ENCODE measurements around the gene NTNG1.

NTNG1 gene

GRCh38 chr1:107328087-107328486, 187.2 kb downstream of the NTNG1 start:
- DNase-seq (ENCODE audit: low spot score) = no peak

DNA sequence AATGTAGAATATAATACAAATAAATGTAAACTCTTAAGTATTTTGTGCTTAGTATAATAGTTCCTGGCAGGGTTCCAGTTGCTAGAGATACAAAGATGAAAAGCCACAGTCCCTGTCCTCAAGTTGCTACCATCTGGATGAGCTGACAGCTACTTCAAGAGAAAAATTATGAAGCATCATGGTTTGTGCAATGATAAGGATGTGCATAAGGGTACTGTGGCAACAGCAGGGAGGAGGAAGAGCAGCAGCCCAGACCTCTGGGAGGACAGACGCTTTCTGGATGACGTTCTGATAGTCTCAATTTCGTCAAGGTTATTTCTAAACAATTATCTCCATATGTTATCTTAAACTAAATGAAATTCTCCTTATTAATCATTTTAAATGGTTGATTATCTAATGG, 198.9 kb downstream of the NTNG1 start:
- no peak for DNase-seq (ENCODE audit: low spot score)

- no peak for DNase-seq (ENCODE audit: low spot score)
Measured at GRCh38 chr1:107342316-107342715, 201.5 kb downstream of the NTNG1 start.

- DNase-seq (ENCODE audit: low spot score) = no peak
Measured at GRCh38 chr1:107342768-107343167, 201.9 kb downstream of the NTNG1 start.

GRCh38 chr1:107343601-107344000, 202.8 kb downstream of the NTNG1 start:
- DNase-seq (ENCODE audit: low spot score) = no peak

DNA sequence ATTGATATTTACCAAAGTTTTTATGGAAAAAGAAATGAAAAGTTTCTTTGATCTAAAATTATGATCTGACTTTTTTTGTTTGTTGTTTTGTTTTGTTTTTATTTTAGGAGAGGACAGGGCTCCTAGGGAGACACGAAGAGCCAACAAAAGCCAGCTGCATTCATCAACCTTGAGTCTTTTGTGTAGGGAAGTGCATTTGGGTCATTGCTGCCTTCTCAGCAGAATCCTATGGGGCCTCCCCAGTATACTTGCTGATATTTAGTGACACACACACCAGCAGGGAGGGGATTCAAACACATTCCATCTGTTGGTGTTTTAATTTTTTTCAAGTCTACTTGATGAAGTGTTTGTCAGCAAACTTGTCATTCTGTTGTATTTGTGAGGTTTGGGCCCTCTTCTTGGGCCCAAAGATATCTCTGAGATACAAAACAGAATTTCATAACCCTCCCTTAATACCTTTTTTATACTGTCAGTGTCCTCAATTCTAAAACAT, 203.5 kb downstream of the NTNG1 start:
- no peak for DNase-seq (ENCODE audit: low spot score)

DNA sequence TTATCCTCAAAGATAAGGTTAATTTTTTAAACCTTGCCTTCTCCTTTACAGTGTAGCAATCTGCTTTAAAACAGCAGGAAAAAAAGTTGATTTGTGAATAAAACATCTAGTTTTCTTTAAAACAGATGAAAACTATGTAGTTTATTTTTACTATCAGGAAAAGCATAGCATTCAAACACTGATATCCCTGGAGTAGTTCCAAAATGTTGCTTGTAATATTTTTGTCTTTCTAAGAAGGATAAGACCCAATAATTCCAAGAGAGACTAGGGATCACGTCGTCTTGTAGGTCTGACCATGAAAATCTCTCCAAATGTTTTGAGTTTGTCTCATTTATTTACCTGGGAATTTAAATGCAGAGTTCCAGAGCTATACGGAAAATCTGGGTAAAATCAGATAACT, 204.0 kb downstream of the NTNG1 start:
- DNase-seq (ENCODE audit: low spot score) = no peak

DNA sequence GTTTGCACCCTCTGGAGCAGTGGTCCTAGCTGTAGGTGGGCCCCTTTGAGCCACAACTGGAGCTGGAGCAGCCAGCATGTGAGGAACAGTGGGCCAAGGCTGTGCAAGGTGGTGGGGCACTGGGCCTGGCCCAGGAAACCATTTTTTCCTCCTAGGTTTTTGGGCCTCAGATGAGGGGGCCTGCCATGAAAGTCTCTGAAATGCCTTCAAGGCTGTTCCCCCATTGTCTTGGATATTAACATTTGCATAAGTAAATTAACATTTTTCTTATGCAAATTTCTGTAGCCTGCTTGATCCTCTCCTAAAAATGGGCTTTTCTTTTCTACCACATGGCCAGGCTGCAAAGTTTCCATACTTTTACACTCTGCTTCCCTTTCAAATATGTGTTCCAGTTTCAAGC, 212.0 kb downstream of the NTNG1 start:
- DNase-seq (ENCODE audit: low spot score) = no peak

- DNase-seq (ENCODE audit: low spot score) = no peak
Measured at GRCh38 chr1:107357376-107357775, 216.5 kb downstream of the NTNG1 start.

DNA sequence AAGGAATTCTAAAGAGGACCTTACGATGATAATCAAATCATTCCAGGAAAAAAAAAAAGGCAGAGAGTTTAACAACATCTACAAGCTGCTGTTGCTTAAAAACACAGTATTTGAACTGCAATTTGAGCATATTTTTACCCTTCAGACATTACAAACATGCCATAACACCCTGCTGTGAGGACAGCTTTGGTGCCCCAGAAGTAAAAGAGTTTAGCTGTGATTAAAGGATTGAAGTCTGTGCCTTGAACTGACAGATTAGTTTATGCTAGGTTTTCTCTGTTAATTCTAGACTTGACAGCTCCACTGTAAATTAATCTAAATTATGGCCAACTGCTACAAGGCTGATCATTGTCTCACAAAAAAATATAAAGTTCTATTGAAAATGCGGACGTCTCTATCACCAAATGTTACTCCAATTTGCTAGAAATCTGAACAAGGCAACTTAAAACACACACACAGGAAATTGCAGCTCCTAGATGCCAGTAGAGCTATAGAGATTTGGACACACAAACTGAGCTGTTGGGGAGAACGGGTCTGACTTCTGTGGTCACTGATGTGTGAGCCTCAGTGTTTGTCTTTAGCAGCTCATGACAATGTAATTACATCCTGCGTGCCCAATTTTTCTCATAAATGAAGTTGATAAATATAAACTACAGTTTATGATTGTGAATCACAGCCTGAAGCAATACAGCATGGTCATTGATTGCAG, 217.9 kb downstream of the NTNG1 start:
- no peak for DNase-seq (ENCODE audit: low spot score)

DNA sequence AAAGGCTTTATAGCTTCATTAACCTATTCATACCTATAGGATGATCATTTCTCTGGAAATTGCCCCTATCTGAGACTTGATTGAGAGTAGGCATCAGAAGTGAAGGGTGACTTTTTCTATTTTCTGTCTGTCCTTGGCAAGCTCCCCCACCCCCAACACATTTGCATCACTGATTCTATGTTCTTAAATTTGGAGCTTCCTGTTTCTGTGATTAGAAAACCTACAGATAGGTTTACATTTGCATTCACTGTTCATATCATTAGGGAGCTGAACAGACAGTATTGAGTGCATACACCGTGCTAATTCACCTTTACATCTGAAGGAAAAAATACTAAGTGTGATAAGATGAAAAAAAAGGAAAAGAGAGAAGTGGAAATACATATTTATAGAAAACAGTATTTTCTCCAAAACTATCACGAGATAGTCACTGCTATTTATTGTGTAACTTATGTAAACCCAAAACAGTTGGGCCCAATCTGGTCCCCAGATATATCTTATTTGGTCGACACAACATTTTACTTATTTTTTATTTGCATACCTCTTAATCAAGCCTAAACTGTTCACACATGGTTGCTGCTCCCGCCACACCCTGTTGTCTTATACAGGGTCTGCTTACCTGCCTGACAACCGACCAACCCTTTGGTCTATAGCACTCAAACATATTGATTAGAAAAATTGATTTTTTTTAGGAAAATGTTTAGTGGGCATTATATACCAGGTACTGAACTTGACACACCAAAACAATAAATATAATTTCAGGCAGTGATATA, 218.8 kb downstream of the NTNG1 start:
- no peak for DNase-seq (ENCODE audit: low spot score)

- DNase-seq (ENCODE audit: low spot score) = no peak
Measured at GRCh38 chr1:107362468-107363140, 221.8 kb downstream of the NTNG1 start.

DNA sequence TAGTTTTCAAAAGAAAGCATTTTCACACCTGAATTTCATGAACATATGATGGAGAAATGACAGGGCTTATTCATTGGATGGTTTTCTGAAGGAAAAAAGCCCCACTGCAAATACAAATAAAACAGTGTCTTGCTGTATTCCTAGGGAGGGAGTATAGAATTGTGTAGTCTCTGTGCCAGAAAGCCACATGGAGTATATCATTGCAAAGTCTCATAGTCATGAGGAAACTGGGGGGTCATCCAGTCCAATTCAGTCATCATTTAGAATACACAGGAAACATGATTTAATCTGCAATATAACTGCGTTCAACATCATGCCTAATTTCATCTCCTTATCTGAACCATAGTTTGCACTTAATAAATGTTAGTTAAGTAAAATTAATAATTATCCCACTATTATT, 222.3 kb downstream of the NTNG1 start:
- no peak for DNase-seq (ENCODE audit: low spot score)

DNA sequence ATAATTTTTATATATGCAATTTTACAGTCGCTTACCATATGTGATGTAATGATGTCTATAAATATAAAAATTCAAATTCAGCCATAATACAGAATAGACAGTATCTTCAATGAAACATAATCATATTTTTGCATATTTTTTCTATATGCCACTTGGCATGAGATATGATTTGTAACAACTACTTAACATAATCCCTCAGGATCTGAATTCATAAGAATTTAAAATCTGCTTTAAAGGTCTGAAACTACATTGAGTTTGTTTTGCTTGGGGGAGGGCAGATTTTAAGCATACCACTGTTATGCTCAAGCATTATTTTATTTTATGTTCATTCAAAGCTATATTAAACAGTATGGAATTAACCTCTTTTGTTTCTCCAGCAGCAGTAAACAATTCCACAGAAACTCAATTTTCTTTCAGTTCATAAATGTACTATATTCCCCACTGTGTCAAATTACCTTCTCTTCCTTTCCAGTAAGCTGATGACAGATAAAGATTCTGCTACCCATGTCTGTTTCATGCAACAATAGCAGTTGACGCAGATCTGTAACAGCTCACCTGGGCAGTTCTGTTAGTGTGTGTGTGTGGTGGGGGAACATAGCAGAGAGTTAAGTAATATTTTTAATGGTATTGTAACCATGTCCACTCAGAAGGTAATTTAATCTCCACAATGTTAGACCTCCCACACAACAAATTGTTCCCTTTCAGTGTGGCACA, 224.8 kb downstream of the NTNG1 start:
- DNase-seq (ENCODE audit: low spot score) = no peak

DNA sequence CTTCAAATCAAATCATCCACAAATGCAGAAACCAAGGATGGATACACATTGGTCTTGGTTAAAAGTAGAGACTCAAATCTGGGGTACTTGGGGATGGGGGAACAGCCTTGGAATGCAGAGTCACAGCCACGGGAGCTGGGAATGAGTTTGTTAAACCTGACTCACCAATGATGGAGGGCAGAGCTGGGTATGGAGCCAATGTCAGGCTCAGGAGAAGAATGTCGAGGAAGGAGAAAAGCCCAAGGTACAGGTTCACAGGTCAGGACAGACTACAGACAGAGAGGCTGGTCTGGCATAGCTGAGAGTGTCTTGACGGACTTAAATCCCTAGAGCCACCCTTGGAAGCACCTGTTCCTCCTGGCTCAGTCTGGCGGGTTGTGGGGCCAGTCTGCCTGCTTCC, 237.6 kb downstream of the NTNG1 start:
- DNase-seq (ENCODE audit: low spot score) = no peak

DNA sequence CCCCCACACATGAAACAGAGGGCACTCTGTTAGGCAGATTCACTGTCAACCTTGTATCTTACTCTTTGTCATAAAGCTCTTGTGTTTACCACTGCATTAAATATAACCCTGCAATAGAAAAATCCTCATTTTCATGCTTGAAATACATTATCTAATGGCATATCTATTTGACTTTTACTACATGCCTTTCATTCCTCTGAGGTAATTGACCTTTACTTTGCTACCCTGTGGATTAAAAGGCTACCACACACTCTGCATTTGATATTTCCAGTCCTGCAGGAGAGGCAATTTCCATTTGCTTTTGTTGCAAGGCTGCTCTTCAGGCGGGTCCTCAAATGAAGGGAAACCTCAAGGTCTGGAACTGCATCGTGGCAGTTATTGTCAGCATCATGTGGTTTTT, 238.0 kb downstream of the NTNG1 start:
- no peak for DNase-seq (ENCODE audit: low spot score)

DNA sequence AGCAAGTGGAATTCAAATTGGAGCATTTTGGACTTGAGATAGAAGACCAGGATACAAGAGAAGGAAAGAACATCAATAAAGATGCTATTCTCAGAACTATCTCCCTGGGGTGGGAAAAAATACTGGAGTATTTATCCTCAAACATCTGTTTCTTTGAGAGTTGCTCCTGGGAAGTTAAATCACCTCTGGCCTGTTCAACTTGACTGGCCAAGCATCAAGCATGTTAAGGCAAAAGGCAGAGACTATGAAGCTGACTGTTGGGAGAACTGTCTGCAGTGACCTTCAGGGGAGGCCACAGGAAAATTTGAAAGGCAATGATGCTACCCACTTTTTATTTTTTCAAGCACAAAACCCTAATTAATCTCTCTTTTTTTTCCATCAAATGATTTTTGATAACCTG, 239.0 kb downstream of the NTNG1 start:
- DNase-seq (ENCODE audit: low spot score) = no peak

DNA sequence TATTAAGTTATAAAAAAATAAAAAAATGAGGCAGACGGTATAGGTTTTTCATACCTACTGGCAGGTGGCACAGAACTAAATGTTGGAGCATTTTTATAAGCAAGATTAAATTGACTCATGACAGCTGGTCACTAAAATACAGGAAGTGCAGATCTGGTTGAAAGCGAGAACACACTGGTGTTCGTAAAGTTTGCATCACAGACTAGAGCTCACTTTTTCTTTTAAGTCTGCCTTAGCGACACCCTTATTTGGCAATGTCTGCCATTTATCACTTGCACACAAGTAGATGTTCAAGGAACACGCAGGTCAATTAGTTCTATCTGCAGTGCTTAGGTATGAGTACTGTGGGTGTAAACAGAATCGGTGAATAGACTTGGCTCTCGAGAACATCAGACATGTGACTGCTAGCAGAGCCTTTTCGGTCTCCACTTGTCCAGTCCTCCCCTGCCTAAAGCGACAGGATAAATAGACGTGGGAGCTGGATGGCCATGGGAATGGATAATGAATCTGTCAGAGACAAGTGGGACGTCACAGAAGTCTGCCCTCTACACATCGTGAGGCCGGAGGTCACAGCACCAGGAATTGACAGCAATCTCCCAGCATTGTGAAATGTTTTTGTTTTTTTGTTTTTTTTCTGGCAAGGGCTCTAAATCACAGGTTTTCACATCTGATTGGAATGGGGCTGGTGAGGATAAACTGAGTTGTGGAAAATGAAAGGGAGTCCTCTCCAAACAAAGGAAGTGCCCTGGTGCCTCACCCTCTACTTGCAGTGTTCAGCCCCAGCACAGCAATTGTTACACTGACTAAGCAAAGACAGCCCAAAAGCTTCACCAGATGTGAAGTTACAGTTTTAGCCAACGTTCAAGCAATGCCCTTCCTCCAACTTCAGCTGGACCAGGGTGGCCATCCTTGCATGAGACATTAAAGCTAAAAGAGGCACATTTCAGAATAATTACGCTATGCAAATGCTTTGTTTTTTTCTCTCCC, 248.9 kb downstream of the NTNG1 start:
- DNase-seq (ENCODE audit: low spot score) = no peak

GRCh38 chr1:107394301-107394700, 253.5 kb downstream of the NTNG1 start:
- no peak for DNase-seq (ENCODE audit: low spot score)

DNA sequence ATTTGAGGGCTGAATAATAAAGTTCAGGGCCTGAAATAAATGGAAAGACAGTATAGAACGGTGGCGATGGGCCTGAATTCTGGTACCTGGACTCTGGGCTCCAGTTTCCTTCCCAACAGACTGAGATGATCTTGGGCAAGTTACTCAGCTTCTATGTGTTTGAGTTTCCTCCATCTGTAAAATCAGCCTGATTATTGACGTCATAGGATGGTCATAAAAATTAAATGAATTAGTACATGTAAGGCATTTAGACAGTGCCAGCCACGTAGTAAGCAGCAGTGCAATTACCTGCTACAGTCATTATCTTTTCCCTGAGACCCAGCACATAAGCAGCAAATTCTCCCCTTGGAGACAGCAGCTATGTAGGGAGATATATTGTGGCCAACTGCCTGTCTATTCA, 260.9 kb downstream of the NTNG1 start:
- no peak for DNase-seq (ENCODE audit: low spot score)

DNA sequence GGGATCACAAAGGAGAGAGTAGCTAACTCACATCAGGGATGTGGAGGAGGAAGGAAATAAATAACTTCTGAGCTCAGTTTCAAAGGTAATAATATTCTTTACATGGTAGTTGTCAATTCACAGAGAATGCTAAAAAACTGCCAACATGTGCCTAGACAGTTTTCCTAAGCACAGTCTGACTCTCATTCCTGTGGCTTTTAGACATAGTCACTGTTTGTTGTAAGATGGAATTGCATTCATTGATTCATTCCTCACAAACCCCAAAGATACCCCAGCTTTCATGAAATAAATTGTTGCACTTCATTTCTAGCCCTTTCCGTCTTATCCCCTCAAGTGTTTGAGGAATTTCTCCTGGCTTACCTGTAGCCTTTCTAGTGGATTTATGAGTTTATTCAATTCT, 263.9 kb downstream of the NTNG1 start:
- DNase-seq (ENCODE audit: low spot score) = no peak

All from putamen (tissue), 1 donor.